B cell (primary cell): ENCODE results near the gene EYA3. TPM values are rescaled to one million over a fixed set of nuclear protein-coding genes. Genes with fewer than 3 reads are reported as not detected.

ENCODE experiments used
- ATAC-seq: fragments of 200-7000 bp; cut with Tn5 transposase; one replicate; pipeline ENCODE4 v1.10.0; 2021; ENCODE audit warnings: low read depth, mild to moderate bottlenecking, moderate number of reproducible peaks, moderate library complexity
- CTCF ChIA-PET: fragments of 350-600 bp; sonication (Branson Sonifier 250); formaldehyde crosslinking; loops from one replicate; lab custom pipeline; 2021; ENCODE audit warnings: antibody characterized with exemption, inconsistent platforms; lab: Charles Lee
- POLR2A ChIA-PET: fragments of 350-600 bp; sonication (Branson Sonifier 250); formaldehyde crosslinking; loops from one replicate; lab custom pipeline; 2021; ENCODE audit warnings: antibody characterized with exemption; lab: Charles Lee
- DNase-seq: peaks from one replicate; pipeline ENCODE4 v3.0.0; 2013
- H2AFZ ChIP-seq: 2 replicates; pipeline ENCODE4 v1.6.1; 2012; ENCODE audit warnings: mild to moderate bottlenecking, low read depth, low read length; ENCODE audit not compliant: insufficient read depth, poor library complexity, severe bottlenecking
- H3K27ac ChIP-seq, 2 donors: 1 replicate in 1 of 2; 2 replicates in 1 of 2; pipeline ENCODE4 v1.5.1; 2012 to 2013; ENCODE audit warnings: low read length in 2 of 2, mild to moderate bottlenecking in 2 of 2, moderate library complexity in 1 of 2
- H3K27me3 ChIP-seq, 4 experiments: fragments of 200-600 bp in 1 of 4; sonication (generic) in 1 of 4; replicated peaks in 1 of 4; 1 replicate in 2 of 4; 2 replicates in 2 of 4; pipeline versions ENCODE4 v1.6.1 to v1.7.0; 2013 to 2016; ENCODE audit warnings: low read length in 3 of 4, mild to moderate bottlenecking in 2 of 4, mixed read lengths in 1 of 4, moderate library complexity in 1 of 4; ENCODE audit not compliant: insufficient read depth in 4 of 4, control insufficient read depth in 3 of 4; ENCODE audit errors: control extremely low read depth in 1 of 4
- H3K36me3 ChIP-seq, 2 experiments: replicated peaks in 1 of 2; 1 replicate in 1 of 2; 2 replicates in 1 of 2; pipeline versions ENCODE4 v1.6.1 to v1.7.1; 2013; ENCODE audit warnings: low read length in 1 of 2; ENCODE audit not compliant: insufficient read depth in 2 of 2, control insufficient read depth in 1 of 2; ENCODE audit errors: control extremely low read depth in 1 of 2, extremely low read depth in 1 of 2
- H3K4me1 ChIP-seq, 2 donors: fragments of 200-600 bp in 1 of 2; sonication (generic) in 1 of 2; 1 replicate in 1 of 2; 2 replicates in 1 of 2; pipeline versions ENCODE4 v1.5.1 to v1.6.1; 2013 to 2017; ENCODE audit warnings: low read length in 2 of 2; ENCODE audit not compliant: control insufficient read depth in 2 of 2, insufficient read depth in 2 of 2
- H3K4me2 ChIP-seq: replicated peaks from 2 replicates; pipeline ENCODE3; 2012; ENCODE audit warnings: mild to moderate bottlenecking, low read depth, low read length; ENCODE audit not compliant: poor library complexity, severe bottlenecking
- H3K4me3 ChIP-seq, 5 experiments: fragments of 200-600 bp in 1 of 5; sonication (generic) in 1 of 5; 1 replicate in 3 of 5; 2 replicates in 2 of 5; pipeline versions ENCODE4 v1.5.1 to v1.7.0; 2011 to 2016; ENCODE audit warnings: low read length in 4 of 5, mild to moderate bottlenecking in 4 of 5, low read depth in 2 of 5, control low read depth in 1 of 5, moderate library complexity in 1 of 5; ENCODE audit not compliant: insufficient read depth in 1 of 5; ENCODE audit errors: control extremely low read depth in 1 of 5, extremely low read depth in 1 of 5
- H3K79me2 ChIP-seq: fragments of 200-600 bp; sonication (generic); one replicate; pipeline ENCODE4 v1.6.0; 2016; ENCODE audit warnings: low read length; ENCODE audit not compliant: control insufficient read depth, insufficient read depth
- H3K9ac ChIP-seq: fragments of 200-600 bp; sonication (generic); 2 replicates; pipeline ENCODE4 v1.6.1; 2017; ENCODE audit warnings: mild to moderate bottlenecking, low read length, moderate library complexity
- H3K9me3 ChIP-seq, 3 donors: one replicate each; pipeline versions ENCODE4 v1.6.1 to v1.7.1; 2013; ENCODE audit warnings: low read length in 2 of 3; ENCODE audit not compliant: control insufficient read depth in 2 of 3, insufficient read depth in 1 of 3; ENCODE audit errors: control extremely low read depth in 1 of 3
- H4K20me1 ChIP-seq: 2 replicates; pipeline ENCODE4 v1.6.0; 2012; ENCODE audit warnings: mild to moderate bottlenecking, low read length; ENCODE audit not compliant: insufficient read depth, control insufficient read depth, poor library complexity, severe bottlenecking
- H3K27ac Mint-ChIP-seq: one replicate; pipeline ENCODE4 v1.8.0; 2021; ENCODE audit warnings: mixed read lengths
- H3K27me3 Mint-ChIP-seq: one replicate; pipeline ENCODE4 v1.8.0; 2021; ENCODE audit warnings: mixed read lengths
- H3K4me1 Mint-ChIP-seq: one replicate; pipeline ENCODE4 v1.8.0; 2021; ENCODE audit warnings: mixed read lengths
- H3K4me3 Mint-ChIP-seq: one replicate; pipeline ENCODE4 v1.8.0; 2021; ENCODE audit warnings: mixed read lengths
- H3K9me3 Mint-ChIP-seq: one replicate; pipeline ENCODE4 v1.8.0; 2022; ENCODE audit warnings: mixed read lengths; ENCODE audit not compliant: insufficient read depth
- EZH2 ChIP-seq: IDR thresholded peaks from 2 replicates; pipeline ENCODE4 v1.6.1; 2012; ENCODE audit warnings: borderline replicate concordance, low read depth, mild to moderate bottlenecking, moderate library complexity, low read length; ENCODE audit not compliant: insufficient read depth, poor library complexity, severe bottlenecking
- WGBS: methylation state at CpG from one replicate; pipeline ENCODE4 v1.1.5; 2013; ENCODE audit warnings: missing lambda C conversion rate; ENCODE audit not compliant: insufficient coverage; 5-methylcytosine and 5-hydroxymethylcytosine counted together
- intact Hi-C: fragments of 100-400 bp; cut with micrococcal nuclease; formaldehyde crosslinking; loops from one replicate; pipeline ENCODE4 v1.10.0; 2022
- polyA plus RNA-seq: library from polyadenylated mRNA; depleted of rRNA; stranded (reverse); fragments of >200 nt; gene quantifications from 2 replicates; pipeline ENCODE4 v1.2.3, GENCODE V29; 2012
- total RNA-seq, 2 donors: library from RNA; stranded (reverse); fragments of 120-200 nt in 1 of 2; gene quantifications; 1 replicate in 1 of 2; 2 replicates in 1 of 2; pipeline versions ENCODE4 v1.2.3 to v1.2.4, GENCODE V29; 2013 to 2022
- TF ChIP-seq, protein P1 (sequence below): fragments of 200-600 bp; IDR thresholded peaks from one replicate; pipeline ENCODE4 v1.8.0; 2022; ENCODE audit warnings: antibody characterized with exemption, mild to moderate bottlenecking

The EYA3 gene
- total and polyA plus RNA-seq, 2 donors (not counting 1 experiment from before 2014, with no cell fraction given) = 14.1 to 31.3 TPM

GRCh38 chr1:28062806-28063205 lies 25.6 kb downstream of the EYA3 start:
- DNase-seq (no peak), ATAC-seq (no peak)

More at GRCh38 chr1:28062806-28063205, 25.6 kb downstream of the EYA3 start:
- H2AFZ ChIP-seq = no peak overlapping the region
- peaks cover 0 to 5% of the 10 kb centered on the region in 2 donors for H3K4me1 ChIP-seq
- no peak overlapping the region for H3K4me3 ChIP-seq
- Mint-ChIP-seq H3K27ac (no peak overlapping the region), H3K27me3 (no peaks in the 10 kb centered on the region), H3K4me1 (peaks cover 32% of the 10 kb centered on the region), H3K9me3 (no peaks in the 10 kb centered on the region), H3K4me3 (no peak overlapping the region)
- CTCF ChIA-PET = no interaction called here
- H3K9me3 ChIP-seq = no peaks in the 10 kb centered on the region
- H3K27me3 ChIP-seq = no peaks in the 10 kb centered on the region
- POLR2A ChIA-PET = no interaction called here
- peaks cover 83% of the 10 kb centered on the region for H3K79me2 ChIP-seq
- H3K4me2 ChIP-seq = no peak overlapping the region
- no peak overlapping the region for H3K9ac ChIP-seq
- H4K20me1 ChIP-seq = no peaks in the 10 kb centered on the region
- H3K27ac ChIP-seq = no peak overlapping the region
- no peaks in the 10 kb centered on the region for H3K36me3 ChIP-seq
- intact Hi-C loops = no loop called here
- TF ChIP-seq EZH2 = no peak
- TF ChIP-seq, protein P1, sequence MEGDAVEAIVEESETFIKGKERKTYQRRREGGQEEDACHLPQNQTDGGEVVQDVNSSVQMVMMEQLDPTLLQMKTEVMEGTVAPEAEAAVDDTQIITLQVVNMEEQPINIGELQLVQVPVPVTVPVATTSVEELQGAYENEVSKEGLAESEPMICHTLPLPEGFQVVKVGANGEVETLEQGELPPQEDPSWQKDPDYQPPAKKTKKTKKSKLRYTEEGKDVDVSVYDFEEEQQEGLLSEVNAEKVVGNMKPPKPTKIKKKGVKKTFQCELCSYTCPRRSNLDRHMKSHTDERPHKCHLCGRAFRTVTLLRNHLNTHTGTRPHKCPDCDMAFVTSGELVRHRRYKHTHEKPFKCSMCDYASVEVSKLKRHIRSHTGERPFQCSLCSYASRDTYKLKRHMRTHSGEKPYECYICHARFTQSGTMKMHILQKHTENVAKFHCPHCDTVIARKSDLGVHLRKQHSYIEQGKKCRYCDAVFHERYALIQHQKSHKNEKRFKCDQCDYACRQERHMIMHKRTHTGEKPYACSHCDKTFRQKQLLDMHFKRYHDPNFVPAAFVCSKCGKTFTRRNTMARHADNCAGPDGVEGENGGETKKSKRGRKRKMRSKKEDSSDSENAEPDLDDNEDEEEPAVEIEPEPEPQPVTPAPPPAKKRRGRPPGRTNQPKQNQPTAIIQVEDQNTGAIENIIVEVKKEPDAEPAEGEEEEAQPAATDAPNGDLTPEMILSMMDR = no peak
- 93% methylated on average over 5 of the region's 7 CpGs for WGBS
